ENCODE results near the gene FAM210B. TPM values are rescaled to one million over a fixed set of nuclear protein-coding genes. Genes with fewer than 3 reads are reported as not detected.
"Not testable (repeated sequence)": the region's sequence is repeated elsewhere in the genome, so short reads cannot be mapped to it uniquely, and the experiment has no call there.

FAM210B gene
- total RNA-seq, 1 experiment from 2014 or later: 19.1 TPM

DNA sequence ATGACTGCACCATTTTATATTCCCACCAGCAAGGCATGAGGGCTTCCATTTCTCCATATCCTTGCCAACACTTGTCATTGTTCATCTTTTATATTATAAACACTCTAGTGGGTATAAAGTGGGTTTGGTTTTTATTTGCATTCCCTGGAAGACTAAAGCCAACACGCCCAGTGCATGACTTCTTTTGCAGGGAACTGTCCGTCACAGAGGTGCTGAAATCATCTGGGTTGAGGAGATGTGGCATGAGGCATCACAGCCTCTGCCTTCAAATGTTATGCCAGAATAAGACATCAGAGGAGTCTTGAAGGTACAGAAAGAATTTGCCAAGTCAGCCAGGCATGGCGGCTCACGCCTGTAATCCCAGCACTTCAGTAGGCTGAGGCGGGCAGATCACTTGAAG is 29.9 kb upstream of the FAM210B start (continued):
- no peak for TF ChIP-seq USF1 (CRISPR knock-in tag; IDR thresholded peaks at IDR 0.05)

- H3K36me3 Mint-ChIP-seq: peaks cover 59% of the 10 kb centered on the region
- H3K27me3 Mint-ChIP-seq (ENCODE audit: low read depth): peaks cover 39% of the 10 kb centered on the region
- H3K4me3 Mint-ChIP-seq; DNase-seq (ENCODE audit: low spot score); POLR2A ChIA-PET; H3K27ac Mint-ChIP-seq; H3K4me1 Mint-ChIP-seq; CTCF ChIA-PET; ATAC-seq: not testable (repeated sequence)
- peaks cover 76% of the 10 kb centered on the region for H3K9me3 Mint-ChIP-seq
Measured at GRCh38 chr20:56336709-56337108, 22.1 kb upstream of the FAM210B start.

GRCh38 chr20:56342783-56343182 is 16.0 kb upstream of the FAM210B start:
- H3K4me1 Mint-ChIP-seq: peaks cover 10% of the 10 kb centered on the region
- no peak overlapping the region for H3K27ac Mint-ChIP-seq
- peaks cover 21% of the 10 kb centered on the region for H3K36me3 Mint-ChIP-seq
- peaks cover 33% of the 10 kb centered on the region for H3K9me3 Mint-ChIP-seq
- peaks cover 82% of the 10 kb centered on the region for H3K27me3 Mint-ChIP-seq (ENCODE audit: low read depth)
- DNase-seq (ENCODE audit: low spot score) (no peak), ATAC-seq (no peak)
- ChIA-PET POLR2A (no interaction called here), CTCF (no interaction called here)
- no peak overlapping the region for H3K4me3 Mint-ChIP-seq
- no peak for TF ChIP-seq RORB (CRISPR knock-in tag; IDR thresholded peaks at IDR 0.05)
- no peak for TF ChIP-seq ZNF396 (CRISPR knock-in tag; IDR thresholded peaks at IDR 0.05; ENCODE audit: borderline replicate concordance)
- no peak for TF ChIP-seq GABPB1 (CRISPR knock-in tag; IDR thresholded peaks at IDR 0.05)
- TF ChIP-seq TEAD1 (CRISPR knock-in tag; IDR thresholded peaks at IDR 0.05): no peak
- TF ChIP-seq, protein P1, sequence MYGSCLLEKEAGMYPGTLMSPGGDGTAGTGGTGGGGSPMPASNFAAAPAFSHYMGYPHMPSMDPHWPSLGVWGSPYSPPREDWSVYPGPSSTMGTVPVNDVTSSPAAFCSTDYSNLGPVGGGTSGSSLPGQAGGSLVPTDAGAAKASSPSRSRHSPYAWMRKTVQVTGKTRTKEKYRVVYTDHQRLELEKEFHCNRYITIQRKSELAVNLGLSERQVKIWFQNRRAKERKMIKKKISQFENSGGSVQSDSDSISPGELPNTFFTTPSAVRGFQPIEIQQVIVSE (CRISPR knock-in tag; IDR thresholded peaks at IDR 0.05; ENCODE audit: borderline replicate concordance): no peak
- TF ChIP-seq CTCF (IDR thresholded peaks at IDR 0.05): no peak
- TF ChIP-seq, protein P2, sequence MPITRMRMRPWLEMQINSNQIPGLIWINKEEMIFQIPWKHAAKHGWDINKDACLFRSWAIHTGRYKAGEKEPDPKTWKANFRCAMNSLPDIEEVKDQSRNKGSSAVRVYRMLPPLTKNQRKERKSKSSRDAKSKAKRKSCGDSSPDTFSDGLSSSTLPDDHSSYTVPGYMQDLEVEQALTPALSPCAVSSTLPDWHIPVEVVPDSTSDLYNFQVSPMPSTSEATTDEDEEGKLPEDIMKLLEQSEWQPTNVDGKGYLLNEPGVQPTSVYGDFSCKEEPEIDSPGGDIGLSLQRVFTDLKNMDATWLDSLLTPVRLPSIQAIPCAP (CRISPR knock-in tag; IDR thresholded peaks at IDR 0.05): no peak
- TF ChIP-seq ZMAT4 (CRISPR knock-in tag; IDR thresholded peaks at IDR 0.05): no peak
- TF ChIP-seq NR3C1 (CRISPR knock-in tag; conservative IDR thresholded peaks at IDR 0.05; ENCODE audit: low read depth): no peak
- TF ChIP-seq, protein P3, sequence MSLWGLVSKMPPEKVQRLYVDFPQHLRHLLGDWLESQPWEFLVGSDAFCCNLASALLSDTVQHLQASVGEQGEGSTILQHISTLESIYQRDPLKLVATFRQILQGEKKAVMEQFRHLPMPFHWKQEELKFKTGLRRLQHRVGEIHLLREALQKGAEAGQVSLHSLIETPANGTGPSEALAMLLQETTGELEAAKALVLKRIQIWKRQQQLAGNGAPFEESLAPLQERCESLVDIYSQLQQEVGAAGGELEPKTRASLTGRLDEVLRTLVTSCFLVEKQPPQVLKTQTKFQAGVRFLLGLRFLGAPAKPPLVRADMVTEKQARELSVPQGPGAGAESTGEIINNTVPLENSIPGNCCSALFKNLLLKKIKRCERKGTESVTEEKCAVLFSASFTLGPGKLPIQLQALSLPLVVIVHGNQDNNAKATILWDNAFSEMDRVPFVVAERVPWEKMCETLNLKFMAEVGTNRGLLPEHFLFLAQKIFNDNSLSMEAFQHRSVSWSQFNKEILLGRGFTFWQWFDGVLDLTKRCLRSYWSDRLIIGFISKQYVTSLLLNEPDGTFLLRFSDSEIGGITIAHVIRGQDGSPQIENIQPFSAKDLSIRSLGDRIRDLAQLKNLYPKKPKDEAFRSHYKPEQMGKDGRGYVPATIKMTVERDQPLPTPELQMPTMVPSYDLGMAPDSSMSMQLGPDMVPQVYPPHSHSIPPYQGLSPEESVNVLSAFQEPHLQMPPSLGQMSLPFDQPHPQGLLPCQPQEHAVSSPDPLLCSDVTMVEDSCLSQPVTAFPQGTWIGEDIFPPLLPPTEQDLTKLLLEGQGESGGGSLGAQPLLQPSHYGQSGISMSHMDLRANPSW (CRISPR knock-in tag; conservative IDR thresholded peaks at IDR 0.05; ENCODE audit: low read depth): no peak
- no peak for TF ChIP-seq SOX15 (CRISPR knock-in tag; IDR thresholded peaks at IDR 0.05)
- no peak for TF ChIP-seq SMAD3 (CRISPR knock-in tag; IDR thresholded peaks at IDR 0.05; ENCODE audit: borderline replicate concordance)
- TF ChIP-seq E2F4 (CRISPR knock-in tag; IDR thresholded peaks at IDR 0.05; ENCODE audit: borderline replicate concordance, low read depth): no peak
- TF ChIP-seq ZBTB21 (CRISPR knock-in tag; IDR thresholded peaks at IDR 0.05; ENCODE audit: borderline replicate concordance): no peak
- TF ChIP-seq, protein P4, sequence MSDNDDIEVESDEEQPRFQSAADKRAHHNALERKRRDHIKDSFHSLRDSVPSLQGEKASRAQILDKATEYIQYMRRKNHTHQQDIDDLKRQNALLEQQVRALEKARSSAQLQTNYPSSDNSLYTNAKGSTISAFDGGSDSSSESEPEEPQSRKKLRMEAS (CRISPR knock-in tag; IDR thresholded peaks at IDR 0.05): no peak
- TF ChIP-seq FOXP1 (CRISPR knock-in tag; IDR thresholded peaks at IDR 0.05; ENCODE audit: borderline replicate concordance): no peak
- TF ChIP-seq, protein P5, sequence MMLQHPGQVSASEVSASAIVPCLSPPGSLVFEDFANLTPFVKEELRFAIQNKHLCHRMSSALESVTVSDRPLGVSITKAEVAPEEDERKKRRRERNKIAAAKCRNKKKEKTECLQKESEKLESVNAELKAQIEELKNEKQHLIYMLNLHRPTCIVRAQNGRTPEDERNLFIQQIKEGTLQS (CRISPR knock-in tag; conservative IDR thresholded peaks at IDR 0.05): no peak
